Stimulated activated CD8-positive, alpha-beta memory T cell treated with anti-CD3 and anti-CD28 coated beads, Interleukin-4, amount 100 ng/mL, for 1 hour (primary cell): ENCODE data around the gene ANKRD36C.
"Not testable (repeated sequence)": the region's sequence is repeated elsewhere in the genome, so short reads cannot be mapped to it uniquely, and the experiment has no call there.

ENCODE experiments used
- DNase-seq, 2 donors: peaks; one replicate each; pipeline ENCODE4 v3.0.0-alpha.2; 2020; ENCODE audit warnings: low read depth in 2 of 2, low spot score in 1 of 2

ANKRD36C gene

GRCh38 chr2:95799892-95800291, 191.7 kb downstream of the ANKRD36C start:
- no peak for DNase-seq

GRCh38 chr2:95799147-95799889, 192.3 kb downstream of the ANKRD36C start:
- not testable (repeated sequence) for DNase-seq

GRCh38 chr2:95796249-95797099, 195.2 kb downstream of the ANKRD36C start:
- DNase-seq: not testable (repeated sequence)

- DNase-seq: not testable (repeated sequence)
Measured at GRCh38 chr2:95793970-95794369, 197.7 kb downstream of the ANKRD36C start.

GRCh38 chr2:95790180-95790579, 201.4 kb downstream of the ANKRD36C start:
- not testable (repeated sequence) for DNase-seq

GRCh38 chr2:95789385-95789784, 202.2 kb downstream of the ANKRD36C start:
- DNase-seq: not testable (repeated sequence)

- DNase-seq: not testable (repeated sequence)
Measured at GRCh38 chr2:95788642-95789041, 203.0 kb downstream of the ANKRD36C start.
